GM19467 (cell line): ENCODE measurements around the gene PCK2.

Experiments
- ATAC-seq: cut with Tn5 transposase; IDR thresholded peaks from one replicate; pipeline ENCODE4 v1.9.1; 2021; ENCODE audit warnings: mild to moderate bottlenecking, moderate library complexity; ENCODE audit not compliant: unreplicated experiment

PCK2 gene

GRCh38 chr14:24114532-24115421 lies 20.7 kb downstream of the PCK2 start, which contains the start of the genes DCAF11 and NRL:
DCAF11 (plus strand) TSS chr14:24114777; CDS start chr14:24115595, 818 bp downstream.
NRL (minus strand) TSS chr14:24114949; CDS start chr14:24082848, 32,101 bp downstream.
- peak; percentile 77 for ATAC-seq

GRCh38 chr14:24115422-24116127 lies 21.5 kb downstream of the PCK2 start:
- no peak for ATAC-seq

- ATAC-seq: no peak
Observed at GRCh38 chr14:24116128-24116814, 22.2 kb downstream of the PCK2 start.

- no peak for ATAC-seq
Observed at GRCh38 chr14:24117179-24117578, 23.1 kb downstream of the PCK2 start.

- no peak for ATAC-seq
Observed at GRCh38 chr14:24119691-24120090, 25.6 kb downstream of the PCK2 start.

- ATAC-seq: no peak
Observed at GRCh38 chr14:24121210-24121609, 27.1 kb downstream of the PCK2 start.

GRCh38 chr14:24122416-24122815 lies 28.3 kb downstream of the PCK2 start:
- no peak for ATAC-seq

- no peak for ATAC-seq
Observed at GRCh38 chr14:24122898-24123297, 28.8 kb downstream of the PCK2 start.

GRCh38 chr14:24123424-24124417 lies 29.6 kb downstream of the PCK2 start:
- ATAC-seq: no peak

GRCh38 chr14:24126939-24127338 lies 32.8 kb downstream of the PCK2 start:
- no peak for ATAC-seq

- ATAC-seq: no peak
Observed at GRCh38 chr14:24127673-24128072, 33.6 kb downstream of the PCK2 start.

- ATAC-seq: no peak
Observed at GRCh38 chr14:24129410-24129998, 35.4 kb downstream of the PCK2 start.

GRCh38 chr14:24130380-24130716 lies 36.2 kb downstream of the PCK2 start, which contains the start of gene FITM1:
FITM1 (plus strand) TSS chr14:24130659; CDS start chr14:24131564, 905 bp downstream.
- no peak for ATAC-seq

- no peak for ATAC-seq
Observed at GRCh38 chr14:24130717-24131548, 36.8 kb downstream of the PCK2 start.

- ATAC-seq: no peak
Observed at GRCh38 chr14:24131549-24131966, 37.4 kb downstream of the PCK2 start.

GRCh38 chr14:24132061-24132685 lies 38.1 kb downstream of the PCK2 start:
- ATAC-seq: no peak

- ATAC-seq: no peak
Observed at GRCh38 chr14:24132976-24133375, 38.9 kb downstream of the PCK2 start.

GRCh38 chr14:24133735-24134134 lies 39.6 kb downstream of the PCK2 start:
- no peak for ATAC-seq

GRCh38 chr14:24135584-24135833 lies 41.4 kb downstream of the PCK2 start:
- no peak for ATAC-seq
